ENCODE measurements around the gene GMEB2. TPM values are rescaled to one million over a fixed set of nuclear protein-coding genes. Genes with fewer than 3 reads are reported as not detected.

GMEB2 gene
- total and polyA plus RNA-seq, 2 donors (not counting 1 experiment from before 2014, with no cell fraction given), result 6.3 to 10.9 TPM

Other genes with a start within 250 kb of the GMEB2 start
- gene KCNQ2, start 154.4 kb downstream of the GMEB2 start, total RNA-seq, result not detected in 2 replicates
- not detected in 2 replicates for gene KCNQ2, start 154.4 kb downstream of the GMEB2 start, polyA plus RNA-seq
- 1.7 and 2.6 TPM in 2 replicates for gene EEF1A2, start 128.0 kb downstream of the GMEB2 start, total RNA-seq
- gene EEF1A2, start 128.0 kb downstream of the GMEB2 start, polyA plus RNA-seq, result 0.16 and 0.46 TPM in 2 replicates
- 39.5 and 58.0 TPM in 2 replicates for gene PPDPF, start 106.3 kb downstream of the GMEB2 start, total RNA-seq
- gene PPDPF, start 106.3 kb downstream of the GMEB2 start, polyA plus RNA-seq, result 29.7 and 34.0 TPM in 2 replicates
- under 0.01 and 0.17 TPM in 2 replicates for gene PTK6, start 89.7 kb downstream of the GMEB2 start, total RNA-seq
- gene PTK6, start 89.7 kb downstream of the GMEB2 start, polyA plus RNA-seq, result not detected in 2 replicates
- not detected in 2 replicates for gene SRMS, start 79.4 kb downstream of the GMEB2 start, total RNA-seq
- gene SRMS, start 79.4 kb downstream of the GMEB2 start, polyA plus RNA-seq, result not detected in 2 replicates
- 1.0 and 1.7 TPM in 2 replicates for gene FNDC11, start 72.9 kb downstream of the GMEB2 start, total RNA-seq
- 0.18 and 0.22 TPM in 2 replicates for gene FNDC11, start 72.9 kb downstream of the GMEB2 start, polyA plus RNA-seq
- 40.6 and 47.6 TPM in 2 replicates for gene HELZ2, start 52.9 kb downstream of the GMEB2 start, total RNA-seq
- gene HELZ2, start 52.9 kb downstream of the GMEB2 start, polyA plus RNA-seq, result 3.3 and 6.2 TPM in 2 replicates
- 16.4 and 34.3 TPM in 2 replicates for gene STMN3, start 26.3 kb upstream of the GMEB2 start, total RNA-seq
- 3.7 and 27.4 TPM in 2 replicates for gene STMN3, start 26.3 kb upstream of the GMEB2 start, polyA plus RNA-seq
- gene RTEL1, start 31.2 kb upstream of the GMEB2 start, total RNA-seq, result 8.5 and 12.4 TPM in 2 replicates
- 4.7 and 11.5 TPM in 2 replicates for gene RTEL1, start 31.2 kb upstream of the GMEB2 start, polyA plus RNA-seq
- 6.7 and 35.2 TPM in 2 replicates for gene TNFRSF6B, start 69.6 kb upstream of the GMEB2 start, total RNA-seq
- 3.8 and 5.7 TPM in 2 replicates for gene TNFRSF6B, start 69.6 kb upstream of the GMEB2 start, polyA plus RNA-seq
- 24.7 and 35.0 TPM in 2 replicates for gene ARFRP1, start 80.9 kb upstream of the GMEB2 start, total RNA-seq
- 32.2 and 34.6 TPM in 2 replicates for gene ARFRP1, start 80.9 kb upstream of the GMEB2 start, polyA plus RNA-seq
- gene ZGPAT, start 80.9 kb upstream of the GMEB2 start, total RNA-seq, result 10.7 and 11.0 TPM in 2 replicates
- 7.6 and 8.7 TPM in 2 replicates for gene ZGPAT, start 80.9 kb upstream of the GMEB2 start, polyA plus RNA-seq
- 1.5 and 3.5 TPM in 2 replicates for gene LIME1, start 109.6 kb upstream of the GMEB2 start, total RNA-seq
- 0.68 and 0.90 TPM in 2 replicates for gene LIME1, start 109.6 kb upstream of the GMEB2 start, polyA plus RNA-seq
- 18.2 and 30.6 TPM in 2 replicates for gene SLC2A4RG, start 112.7 kb upstream of the GMEB2 start, total RNA-seq
- gene SLC2A4RG, start 112.7 kb upstream of the GMEB2 start, polyA plus RNA-seq, result 17.5 and 27.1 TPM in 2 replicates
- gene ZBTB46, start 204.2 kb upstream of the GMEB2 start, total RNA-seq, result 2.8 and 4.5 TPM in 2 replicates
- 0.53 and 0.96 TPM in 2 replicates for gene ZBTB46, start 204.2 kb upstream of the GMEB2 start, polyA plus RNA-seq
- gene ABHD16B, start 234.4 kb upstream of the GMEB2 start, total RNA-seq, result not detected in 2 replicates
- not detected in 2 replicates for gene ABHD16B, start 234.4 kb upstream of the GMEB2 start, polyA plus RNA-seq
- gene TPD52L2, start 238.2 kb upstream of the GMEB2 start, total RNA-seq, result 84.2 and 123 TPM in 2 replicates
- gene TPD52L2, start 238.2 kb upstream of the GMEB2 start, polyA plus RNA-seq, result 212 and 227 TPM in 2 replicates